Activated CD4-positive, alpha-beta T cell treated with anti-CD3 and anti-CD28 coated beads for 36 hours (primary cell): ENCODE data around the gene PRKN. TPM values are rescaled to one million over a fixed set of nuclear protein-coding genes. Genes with fewer than 3 reads are reported as not detected.

Experiments used
- ATAC-seq: fragments of 200-7000 bp; cut with Tn5 transposase; one replicate; pipeline ENCODE4 v1.10.0; 2021; ENCODE audit warnings: mild to moderate bottlenecking, moderate library complexity
- CTCF ChIA-PET: fragments of 350-600 bp; sonication (Branson Sonifier 250); formaldehyde crosslinking; loops from one replicate; lab custom pipeline; 2021; ENCODE audit warnings: antibody characterized with exemption; lab: Charles Lee
- POLR2A ChIA-PET: fragments of 350-600 bp; sonication (Branson Sonifier 250); formaldehyde crosslinking; loops from one replicate; lab custom pipeline; 2021; ENCODE audit warnings: antibody characterized with exemption, inconsistent platforms; lab: Charles Lee
- DNase-seq: peaks from one replicate; pipeline ENCODE4 v3.0.0-alpha.2; 2020
- H3K27ac Mint-ChIP-seq: one replicate; pipeline ENCODE4 v1.8.0; 2021; ENCODE audit warnings: mixed read lengths
- H3K27me3 Mint-ChIP-seq: one replicate; pipeline ENCODE4 v1.8.0; 2021; ENCODE audit warnings: mixed read lengths
- H3K36me3 Mint-ChIP-seq: one replicate; pipeline ENCODE4 v1.8.0; 2021; ENCODE audit warnings: low read depth, mixed read lengths
- H3K4me1 Mint-ChIP-seq: one replicate; pipeline ENCODE4 v1.8.0; 2021; ENCODE audit warnings: mixed read lengths
- H3K4me3 Mint-ChIP-seq: one replicate; pipeline ENCODE4 v1.8.0; 2021; ENCODE audit warnings: mild to moderate bottlenecking, moderate library complexity, mixed read lengths
- H3K9me3 Mint-ChIP-seq: one replicate; pipeline ENCODE4 v1.8.0; 2021; ENCODE audit warnings: low read depth, mixed read lengths
- intact Hi-C, 2 experiments: fragments of 100-400 bp; cut with DNase I in 1 of 2; cut with micrococcal nuclease in 1 of 2; formaldehyde crosslinking; loops; one replicate each; pipeline versions ENCODE4 v1.14.2 to v1.15.1; 2022 to 2024; cut with DNase I, micrococcal nuclease
- total RNA-seq, 2 experiments: library from RNA; stranded (reverse); gene quantifications; one replicate each; pipeline ENCODE4 v1.2.3, GENCODE V29; 2021

PRKN gene
- total RNA-seq, 2 experiments from 2014 or later = 0.56 to 0.87 TPM

DNA sequence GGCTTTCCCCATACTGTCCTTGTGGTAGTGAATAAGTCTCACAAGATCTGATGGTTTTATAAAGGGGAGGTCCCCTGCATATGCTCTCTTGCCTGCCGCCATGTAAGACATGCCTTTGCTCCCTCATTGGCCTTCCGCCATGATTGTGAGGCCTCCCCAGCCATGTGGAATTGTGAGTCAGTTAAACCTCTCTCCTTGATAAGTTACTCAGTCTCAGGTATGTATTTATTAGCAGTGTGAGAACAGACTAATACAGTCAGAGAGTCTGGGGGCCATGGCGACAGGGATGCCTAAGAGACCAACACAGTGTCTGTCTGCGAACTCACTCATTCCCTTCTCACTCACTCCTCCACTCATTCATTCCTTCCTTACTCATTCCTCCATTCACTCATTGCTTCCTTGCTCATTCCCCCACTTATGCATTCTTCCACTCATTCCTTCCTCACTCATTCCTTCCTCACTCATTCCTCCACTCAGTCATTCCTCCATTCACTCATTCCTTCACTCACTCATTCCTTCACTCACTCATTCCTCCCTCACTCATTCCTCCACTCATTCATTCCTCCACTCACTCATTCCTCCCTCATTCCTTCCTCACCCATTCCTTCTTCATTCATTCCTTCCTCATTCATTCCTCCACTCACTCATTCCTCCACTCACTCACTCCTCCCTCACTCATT lies 1316.2 kb downstream of the PRKN start:
- ChIA-PET POLR2A (no interaction called here), CTCF (no interaction called here)
- Mint-ChIP-seq H3K27ac (no peak overlapping the region), H3K36me3 (no peaks in the 10 kb centered on the region), H3K4me1 (no peaks in the 10 kb centered on the region), H3K4me3 (no peak overlapping the region), H3K9me3 (no peaks in the 10 kb centered on the region), H3K27me3 (peaks cover 7% of the 10 kb centered on the region)
- ATAC-seq (peak; percentile 33), DNase-seq (peak; percentile 9)
- intact Hi-C loops = no loop called here

DNA sequence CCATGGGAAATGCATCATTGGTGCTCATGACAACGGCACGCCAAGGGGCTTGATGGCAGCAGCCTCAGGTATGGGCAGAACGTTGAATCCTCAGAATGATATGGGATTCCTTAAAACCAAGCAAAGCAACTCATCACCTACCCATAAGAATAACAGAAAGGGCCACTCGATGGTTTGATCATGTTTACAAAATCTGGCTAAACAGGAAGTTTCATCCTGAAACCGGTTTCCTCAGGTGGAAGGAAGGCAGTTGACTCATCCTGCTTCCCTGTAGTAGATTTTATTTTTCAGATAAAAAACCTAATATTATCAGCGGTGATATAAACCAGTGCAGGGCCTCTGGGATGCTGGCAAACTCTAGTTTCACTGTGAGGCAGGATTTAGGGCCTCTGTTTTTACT lies 1316.8 kb downstream of the PRKN start:
- ChIA-PET POLR2A (no interaction called here), CTCF (interaction anchor here (0.7 to 1.5 kb wide), 2 partner anchors 8 to 13 kb away, joined by 4 to 5 read pairs; no protein-coding TSS in a partner anchor)
- H3K4me1 Mint-ChIP-seq = no peaks in the 10 kb centered on the region
- no peak overlapping the region for H3K4me3 Mint-ChIP-seq
- H3K36me3 Mint-ChIP-seq = no peaks in the 10 kb centered on the region
- H3K27ac Mint-ChIP-seq = no peak overlapping the region
- intact Hi-C loops = no loop called here
- H3K9me3 Mint-ChIP-seq = no peaks in the 10 kb centered on the region
- ATAC-seq (no peak), DNase-seq (no peak)
- H3K27me3 Mint-ChIP-seq = peaks cover 4% of the 10 kb centered on the region

DNA sequence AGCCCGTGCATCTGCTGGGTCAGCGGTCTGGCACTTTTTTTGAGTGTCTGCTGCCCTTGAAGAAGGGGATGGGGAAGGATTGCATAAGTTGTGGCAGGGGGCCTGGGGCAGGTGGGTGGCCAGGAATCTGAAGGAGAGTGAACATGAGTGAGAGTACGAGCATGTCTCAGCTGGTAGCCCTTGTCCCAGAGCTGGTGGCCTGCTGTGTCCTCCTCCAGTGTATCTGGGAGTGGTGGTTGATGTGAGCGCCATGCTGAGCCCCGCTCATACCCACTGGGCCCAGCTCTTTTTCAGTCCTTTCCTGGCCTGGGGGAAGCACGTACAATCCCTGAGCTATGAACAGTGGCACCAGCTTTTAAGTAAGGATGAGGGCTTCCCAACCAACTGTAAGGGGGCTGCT lies 1317.5 kb downstream of the PRKN start:
- ChIA-PET POLR2A (no interaction called here), CTCF (interaction anchor here (0.7 to 1.5 kb wide), 2 partner anchors 8 to 13 kb away, joined by 4 to 5 read pairs; no protein-coding TSS in a partner anchor)
- ATAC-seq (no peak), DNase-seq (no peak)
- Mint-ChIP-seq H3K36me3 (no peaks in the 10 kb centered on the region), H3K4me3 (no peak overlapping the region), H3K9me3 (no peaks in the 10 kb centered on the region), H3K4me1 (no peaks in the 10 kb centered on the region), H3K27me3 (no peaks in the 10 kb centered on the region), H3K27ac (no peak overlapping the region)
- intact Hi-C loops = no loop called here

DNA sequence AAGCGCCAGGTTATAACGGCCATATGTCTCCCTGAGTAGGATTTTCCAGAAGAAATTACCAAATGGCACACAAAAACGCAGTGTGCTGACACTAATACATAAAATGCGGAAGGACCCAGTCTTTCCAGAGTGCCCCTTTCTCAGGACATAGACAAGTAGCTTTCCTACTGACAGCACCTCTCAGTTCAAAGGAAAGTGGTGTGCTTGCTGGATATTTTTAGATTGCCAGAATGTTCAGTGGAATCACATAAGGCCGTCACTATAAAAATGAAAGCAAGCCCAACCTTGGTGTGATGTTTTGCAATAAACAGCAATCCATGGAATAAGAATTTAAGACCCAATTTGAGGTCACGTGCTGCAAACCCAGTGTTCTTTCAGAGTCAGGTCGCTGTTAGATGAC lies 1318.2 kb downstream of the PRKN start:
- POLR2A ChIA-PET = no interaction called here

DNA sequence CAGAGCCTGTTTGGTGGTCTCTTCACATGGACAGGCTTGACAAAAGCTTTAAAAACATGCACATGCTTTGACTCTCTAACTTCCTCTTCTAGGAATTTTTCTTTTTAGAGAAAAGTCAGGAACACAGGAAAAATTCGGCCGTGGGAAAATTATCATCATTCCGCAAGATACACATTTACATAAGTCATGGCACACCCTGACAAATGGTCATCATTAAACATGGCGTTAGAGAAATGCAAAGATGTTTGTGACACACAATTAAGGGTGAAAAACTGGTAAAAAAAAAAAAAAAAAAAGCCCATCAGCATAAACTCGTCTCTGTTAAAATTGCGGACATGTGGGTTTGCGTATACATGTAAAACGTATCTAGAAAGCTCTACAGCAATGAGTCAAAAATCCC lies 1319.5 kb downstream of the PRKN start:
- H3K4me1 Mint-ChIP-seq = no peaks in the 10 kb centered on the region
- CTCF ChIA-PET = interaction anchor here (2.3 kb wide), 1 partner anchor 10 kb away, joined by 10 read pairs; no protein-coding TSS in a partner anchor
- DNase-seq (no peak), ATAC-seq (no peak)
- intact Hi-C loops = no loop called here
- no peaks in the 10 kb centered on the region for H3K9me3 Mint-ChIP-seq
- H3K27me3 Mint-ChIP-seq = no peaks in the 10 kb centered on the region
- no peak overlapping the region for H3K4me3 Mint-ChIP-seq
- no peak overlapping the region for H3K27ac Mint-ChIP-seq
- H3K36me3 Mint-ChIP-seq = no peaks in the 10 kb centered on the region
- POLR2A ChIA-PET = no interaction called here

More for the DNA sequence above, 1318.2 kb downstream of the PRKN start:
- no peaks in the 10 kb centered on the region for H3K27me3 Mint-ChIP-seq
- ATAC-seq = no peak
- no peaks in the 10 kb centered on the region for H3K36me3 Mint-ChIP-seq
- DNase-seq = no peak
- H3K4me3 Mint-ChIP-seq = no peak overlapping the region
- CTCF ChIA-PET = interaction anchor here (1.5 kb wide), 1 partner anchor 9 kb away, joined by 5 read pairs; no protein-coding TSS in a partner anchor
- H3K4me1 Mint-ChIP-seq = no peaks in the 10 kb centered on the region
- intact Hi-C loops = no loop called here
- H3K27ac Mint-ChIP-seq = no peak overlapping the region
- H3K9me3 Mint-ChIP-seq = no peaks in the 10 kb centered on the region

DNA sequence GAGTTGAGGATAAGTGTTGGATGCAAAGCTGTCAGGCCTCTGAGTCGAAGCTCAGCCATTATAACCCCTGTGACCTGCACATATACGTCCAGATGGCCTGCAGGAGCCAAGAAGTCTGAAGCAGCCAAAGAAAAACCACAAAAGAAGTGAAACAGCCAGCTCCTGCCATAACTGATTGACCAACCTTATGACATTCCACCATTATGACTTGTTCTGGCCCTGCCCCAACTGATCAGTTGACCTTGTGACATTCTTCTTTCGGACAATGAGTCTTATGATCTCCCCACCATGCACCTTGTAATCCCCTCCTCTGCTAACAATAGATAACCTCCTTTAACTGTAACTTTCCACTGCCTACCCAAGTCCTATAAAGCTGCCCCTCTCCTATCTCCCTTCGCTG lies 1320.0 kb downstream of the PRKN start:
- CTCF ChIA-PET = interaction anchor here (1.4 to 2.3 kb wide), 2 partner anchors 11 to 37 kb away, joined by 3 to 10 read pairs; no protein-coding TSS in a partner anchor
- ATAC-seq (no peak), DNase-seq (no peak)
- Mint-ChIP-seq H3K27me3 (no peaks in the 10 kb centered on the region), H3K4me1 (no peaks in the 10 kb centered on the region), H3K27ac (no peak overlapping the region), H3K4me3 (no peak overlapping the region), H3K9me3 (no peaks in the 10 kb centered on the region), H3K36me3 (no peaks in the 10 kb centered on the region)
- intact Hi-C loops = no loop called here
- POLR2A ChIA-PET = no interaction called here

DNA sequence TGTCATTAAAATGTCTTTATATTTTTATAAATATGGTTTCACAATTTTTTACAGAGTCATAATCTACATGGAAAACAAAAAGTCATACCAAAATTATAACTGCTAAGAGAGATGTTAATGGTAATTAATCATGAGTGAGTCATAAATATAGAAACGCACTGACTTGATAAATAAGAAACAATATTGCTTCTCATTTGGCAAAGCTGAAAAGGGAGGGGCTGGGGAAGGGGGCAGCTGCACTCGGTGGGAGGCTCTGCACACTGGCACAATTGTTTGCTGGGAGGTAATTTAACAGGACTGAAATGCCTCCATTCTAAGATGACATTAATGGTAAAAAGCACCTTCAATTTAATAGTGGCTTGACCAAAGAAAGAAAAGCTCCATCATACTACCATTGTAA lies 1320.5 kb downstream of the PRKN start:
- no peak overlapping the region for H3K27ac Mint-ChIP-seq
- H3K4me3 Mint-ChIP-seq = no peak overlapping the region

DNA sequence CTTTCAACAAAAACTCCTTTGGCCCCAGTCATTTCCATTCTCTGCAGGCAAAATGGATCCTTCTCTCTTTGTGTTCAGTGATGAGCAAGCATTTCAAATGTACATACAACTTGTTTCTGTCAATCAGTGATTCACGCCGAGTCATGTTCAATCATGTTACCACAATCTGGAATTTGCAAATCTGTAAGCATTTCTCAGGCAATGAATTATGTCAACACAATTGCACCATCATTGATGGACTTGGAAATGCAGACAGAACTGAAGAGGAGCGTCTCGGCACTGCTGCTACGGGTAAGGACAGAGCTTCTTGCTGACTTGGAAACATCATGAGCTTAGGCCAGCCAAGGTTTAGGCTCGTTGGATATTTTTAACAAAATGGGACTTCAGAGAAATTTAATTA lies 1320.9 kb downstream of the PRKN start:
- Mint-ChIP-seq H3K27ac (no peak overlapping the region), H3K36me3 (no peaks in the 10 kb centered on the region), H3K9me3 (no peaks in the 10 kb centered on the region), H3K4me3 (no peak overlapping the region), H3K27me3 (no peaks in the 10 kb centered on the region), H3K4me1 (no peaks in the 10 kb centered on the region)
- ATAC-seq = peak; percentile 36
- ChIA-PET POLR2A (no interaction called here), CTCF (interaction anchor here (1.4 to 2.3 kb wide), 2 partner anchors 12 to 36 kb away, joined by 3 to 10 read pairs; no protein-coding TSS in a partner anchor)
- no peak for DNase-seq
- intact Hi-C loops = no loop called here

More for the DNA sequence above, 1320.5 kb downstream of the PRKN start:
- Mint-ChIP-seq H3K27me3 (no peaks in the 10 kb centered on the region), H3K36me3 (no peaks in the 10 kb centered on the region), H3K9me3 (no peaks in the 10 kb centered on the region), H3K4me1 (no peaks in the 10 kb centered on the region)
- ATAC-seq = no peak
- DNase-seq = no peak
- POLR2A ChIA-PET = no interaction called here
- intact Hi-C loops = no loop called here
- CTCF ChIA-PET = interaction anchor here (1.4 to 2.3 kb wide), 2 partner anchors 11 to 36 kb away, joined by 3 to 10 read pairs; no protein-coding TSS in a partner anchor

DNA sequence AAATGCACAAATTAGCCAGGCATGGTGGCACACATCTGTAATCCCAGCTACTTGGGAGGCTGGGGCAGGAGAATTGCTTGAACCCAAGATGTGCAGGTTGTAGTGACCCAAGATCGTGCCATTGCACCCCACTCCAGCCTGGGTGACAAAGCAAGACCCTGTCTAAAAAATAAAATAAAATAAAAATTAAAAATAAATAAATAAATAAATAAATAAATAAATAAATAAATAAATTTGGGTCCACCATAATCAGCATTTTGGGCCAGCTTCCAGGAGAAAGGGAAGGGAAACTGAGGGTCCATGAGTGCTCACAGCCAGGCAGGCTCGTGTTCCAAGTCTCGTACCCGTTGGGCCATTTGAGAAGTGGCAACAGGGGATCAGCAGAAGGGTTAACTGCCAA lies 1322.1 kb downstream of the PRKN start:
- no peak for ATAC-seq
- H3K27me3 Mint-ChIP-seq = no peaks in the 10 kb centered on the region
- H3K9me3 Mint-ChIP-seq = no peaks in the 10 kb centered on the region
- H3K27ac Mint-ChIP-seq = no peak overlapping the region
- intact Hi-C loops = no loop called here
- no peak overlapping the region for H3K4me3 Mint-ChIP-seq
- H3K36me3 Mint-ChIP-seq = no peaks in the 10 kb centered on the region
- no peak for DNase-seq
- POLR2A ChIA-PET = no interaction called here
- CTCF ChIA-PET = interaction anchor here (1.3 kb wide), 1 partner anchor 13 kb away, joined by 5 read pairs; no protein-coding TSS in a partner anchor
- no peaks in the 10 kb centered on the region for H3K4me1 Mint-ChIP-seq

DNA sequence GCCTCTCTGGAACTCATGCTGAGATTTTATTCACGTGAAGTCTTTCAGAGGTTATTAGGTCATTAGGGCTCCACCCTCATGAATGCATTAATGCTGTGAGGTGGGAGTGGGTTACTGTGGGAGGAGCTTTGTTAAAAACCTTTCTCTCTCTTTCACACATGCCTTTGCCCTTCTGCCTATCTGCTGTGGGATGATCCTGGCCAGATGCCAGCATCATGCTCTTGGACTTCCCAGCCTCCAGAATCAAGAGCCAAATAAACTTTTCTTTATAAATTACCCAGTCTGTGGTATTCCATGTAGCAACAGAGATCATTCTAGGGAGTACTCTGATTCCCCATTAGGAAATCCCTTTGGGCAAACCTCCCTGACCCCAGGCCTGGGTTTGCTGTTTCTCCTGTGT lies 1323.8 kb downstream of the PRKN start:
- Mint-ChIP-seq H3K9me3 (no peaks in the 10 kb centered on the region), H3K4me3 (no peak overlapping the region), H3K27me3 (no peaks in the 10 kb centered on the region), H3K27ac (no peak overlapping the region), H3K36me3 (no peaks in the 10 kb centered on the region), H3K4me1 (no peaks in the 10 kb centered on the region)
- ChIA-PET POLR2A (no interaction called here), CTCF (interaction anchor here (1.3 to 1.4 kb wide), 2 partner anchors 10 to 15 kb away, joined by 4 to 8 read pairs; no protein-coding TSS in a partner anchor)
- DNase-seq = no peak
- intact Hi-C loops = no loop called here
- ATAC-seq = no peak

DNA sequence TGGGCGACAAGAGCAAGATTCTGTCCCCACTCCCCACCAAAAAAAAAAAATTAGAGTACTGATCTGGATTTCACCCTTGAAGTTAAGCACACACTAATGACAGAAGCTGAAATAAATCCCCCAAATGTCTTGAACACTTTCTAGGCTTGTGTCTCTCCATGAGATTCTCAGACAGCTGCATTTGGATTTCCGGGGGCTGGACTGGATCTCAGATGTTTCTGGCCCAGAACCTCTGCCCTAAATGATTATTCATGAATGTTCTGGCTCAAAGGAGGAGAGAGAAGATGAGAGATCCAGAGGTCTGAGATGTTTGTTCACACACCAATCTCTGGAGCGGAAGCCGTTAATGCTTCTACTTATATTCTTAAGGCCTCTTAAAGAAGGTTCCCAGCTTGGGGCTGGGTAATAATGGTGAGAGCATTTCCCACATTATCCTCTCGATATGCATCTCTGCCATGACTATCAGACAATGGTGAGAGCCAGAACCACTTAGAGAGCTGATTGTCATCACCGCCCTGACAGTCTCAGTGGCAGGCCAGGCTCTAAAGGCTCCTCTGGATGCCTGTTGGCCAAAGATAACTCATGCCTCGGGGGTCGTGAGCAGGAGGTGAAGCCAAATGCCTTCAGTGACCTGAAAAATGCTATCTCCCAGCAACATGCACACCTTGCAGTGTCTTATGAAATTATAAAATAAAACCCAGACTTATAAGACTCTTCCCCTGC lies 1325.8 kb downstream of the PRKN start:
- Mint-ChIP-seq H3K4me3 (no peak overlapping the region), H3K27ac (no peak overlapping the region), H3K36me3 (no peaks in the 10 kb centered on the region), H3K27me3 (peaks cover 5% of the 10 kb centered on the region), H3K9me3 (no peaks in the 10 kb centered on the region), H3K4me1 (no peaks in the 10 kb centered on the region)
- no peak for DNase-seq
- intact Hi-C loops = no loop called here
- POLR2A ChIA-PET = no interaction called here
- CTCF ChIA-PET = interaction anchor here (1.3 kb wide), 1 partner anchor 16 kb away, joined by 4 read pairs; no protein-coding TSS in a partner anchor
- no peak for ATAC-seq
